Body of pancreas (tissue), 4 donors: ENCODE data around the gene KCNAB3.
A peak's percentile ranks its signal among the peaks of the same experiment; 100 is the strongest.

ENCODE experiments used
- POLR2A ChIP-seq, 3 donors: fragments of 450-650 bp; IDR thresholded peaks; one replicate each; pipeline ENCODE4 v1.6.1; 2016; ENCODE audit warnings: antibody characterized with exemption in 3 of 3, mild to moderate bottlenecking in 2 of 3
- TF ChIP-seq, protein P1 (sequence below), 7 experiments: fragments of 450-650 bp in 4 of 7; fragments of 200-600 bp in 3 of 7; sonication (generic) in 3 of 7; IDR thresholded peaks; one replicate each; pipeline ENCODE4 v1.5.1; 2016 to 2019; ENCODE audit warnings: antibody characterized with exemption in 7 of 7

GRCh38 chr17:7922269-7922844 is 7.3 kb downstream of the KCNAB3 start:
- TF ChIP-seq POLR2A (IDR thresholded peaks at IDR 0.05) = no peak
- TF ChIP-seq, protein P1, sequence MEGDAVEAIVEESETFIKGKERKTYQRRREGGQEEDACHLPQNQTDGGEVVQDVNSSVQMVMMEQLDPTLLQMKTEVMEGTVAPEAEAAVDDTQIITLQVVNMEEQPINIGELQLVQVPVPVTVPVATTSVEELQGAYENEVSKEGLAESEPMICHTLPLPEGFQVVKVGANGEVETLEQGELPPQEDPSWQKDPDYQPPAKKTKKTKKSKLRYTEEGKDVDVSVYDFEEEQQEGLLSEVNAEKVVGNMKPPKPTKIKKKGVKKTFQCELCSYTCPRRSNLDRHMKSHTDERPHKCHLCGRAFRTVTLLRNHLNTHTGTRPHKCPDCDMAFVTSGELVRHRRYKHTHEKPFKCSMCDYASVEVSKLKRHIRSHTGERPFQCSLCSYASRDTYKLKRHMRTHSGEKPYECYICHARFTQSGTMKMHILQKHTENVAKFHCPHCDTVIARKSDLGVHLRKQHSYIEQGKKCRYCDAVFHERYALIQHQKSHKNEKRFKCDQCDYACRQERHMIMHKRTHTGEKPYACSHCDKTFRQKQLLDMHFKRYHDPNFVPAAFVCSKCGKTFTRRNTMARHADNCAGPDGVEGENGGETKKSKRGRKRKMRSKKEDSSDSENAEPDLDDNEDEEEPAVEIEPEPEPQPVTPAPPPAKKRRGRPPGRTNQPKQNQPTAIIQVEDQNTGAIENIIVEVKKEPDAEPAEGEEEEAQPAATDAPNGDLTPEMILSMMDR (IDR thresholded peaks at IDR 0.05) = peak in 1 of 7 experiments; percentile 1
